Parathyroid adenoma (tissue), 2 donors: Measurements from ENCODE around the gene EHD2.
"Not testable (repeated sequence)": the region's sequence is repeated elsewhere in the genome, so short reads cannot be mapped to it uniquely, and the experiment has no call there.

Source experiments
- H2AFZ ChIP-seq: fragments of 300-600 bp; sonication (generic); one replicate; pipeline ENCODE4 v1.7.0; 2017; ENCODE audit warnings: antibody characterized with exemption, mild to moderate bottlenecking
- H3K27ac ChIP-seq: fragments of 300-600 bp; sonication (generic); one replicate; pipeline ENCODE4 v1.7.0; 2017
- H3K27me3 ChIP-seq: fragments of 300-600 bp; sonication (generic); one replicate; pipeline ENCODE4 v1.7.0; 2017; ENCODE audit warnings: low read length; ENCODE audit not compliant: control insufficient read depth, insufficient read depth
- H3K36me3 ChIP-seq: fragments of 300-600 bp; sonication (generic); one replicate; pipeline ENCODE4 v1.7.0; 2017; ENCODE audit warnings: low read length; ENCODE audit not compliant: control insufficient read depth, insufficient read depth
- H3K4me1 ChIP-seq: fragments of 300-600 bp; sonication (generic); one replicate; pipeline ENCODE4 v1.7.0; 2017; ENCODE audit warnings: control low read depth
- H3K4me2 ChIP-seq: fragments of 300-600 bp; sonication (generic); one replicate; pipeline ENCODE4 v1.7.0; 2017; ENCODE audit warnings: low read length
- H3K4me3 ChIP-seq: fragments of 300-600 bp; sonication (generic); one replicate; pipeline ENCODE4 v1.7.0; 2017; ENCODE audit warnings: low read depth, low read length
- H3K79me2 ChIP-seq: fragments of 300-600 bp; sonication (generic); one replicate; pipeline ENCODE4 v1.7.0; 2017; ENCODE audit warnings: control low read depth
- H3K9ac ChIP-seq: fragments of 300-600 bp; sonication (generic); one replicate; pipeline ENCODE4 v1.7.0; 2017; ENCODE audit warnings: mild to moderate bottlenecking
- H3K9me3 ChIP-seq: fragments of 300-600 bp; sonication (generic); one replicate; pipeline ENCODE4 v1.7.0; 2017; ENCODE audit warnings: low read length; ENCODE audit not compliant: control insufficient read depth
- TF ChIP-seq, protein P1 (sequence below): fragments of 300-600 bp; sonication (generic); IDR thresholded peaks from one replicate; pipeline ENCODE4 v1.7.0; 2017; ENCODE audit warnings: antibody characterized with exemption, mild to moderate bottlenecking
- donor health status: primary hyperparathyroidism.

The EHD2 gene

GRCh38 chr19:47766359-47766620 is 53.1 kb downstream of the EHD2 start:
- no peaks in the 10 kb centered on the region for H3K9me3 ChIP-seq
- H3K27me3 ChIP-seq: no peaks in the 10 kb centered on the region
- no peak overlapping the region for H3K4me3 ChIP-seq
- no peak overlapping the region for H3K9ac ChIP-seq
- no peaks in the 10 kb centered on the region for H3K79me2 ChIP-seq
- TF ChIP-seq, protein P1, sequence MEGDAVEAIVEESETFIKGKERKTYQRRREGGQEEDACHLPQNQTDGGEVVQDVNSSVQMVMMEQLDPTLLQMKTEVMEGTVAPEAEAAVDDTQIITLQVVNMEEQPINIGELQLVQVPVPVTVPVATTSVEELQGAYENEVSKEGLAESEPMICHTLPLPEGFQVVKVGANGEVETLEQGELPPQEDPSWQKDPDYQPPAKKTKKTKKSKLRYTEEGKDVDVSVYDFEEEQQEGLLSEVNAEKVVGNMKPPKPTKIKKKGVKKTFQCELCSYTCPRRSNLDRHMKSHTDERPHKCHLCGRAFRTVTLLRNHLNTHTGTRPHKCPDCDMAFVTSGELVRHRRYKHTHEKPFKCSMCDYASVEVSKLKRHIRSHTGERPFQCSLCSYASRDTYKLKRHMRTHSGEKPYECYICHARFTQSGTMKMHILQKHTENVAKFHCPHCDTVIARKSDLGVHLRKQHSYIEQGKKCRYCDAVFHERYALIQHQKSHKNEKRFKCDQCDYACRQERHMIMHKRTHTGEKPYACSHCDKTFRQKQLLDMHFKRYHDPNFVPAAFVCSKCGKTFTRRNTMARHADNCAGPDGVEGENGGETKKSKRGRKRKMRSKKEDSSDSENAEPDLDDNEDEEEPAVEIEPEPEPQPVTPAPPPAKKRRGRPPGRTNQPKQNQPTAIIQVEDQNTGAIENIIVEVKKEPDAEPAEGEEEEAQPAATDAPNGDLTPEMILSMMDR: no peak
- no peak overlapping the region for H2AFZ ChIP-seq
- no peaks in the 10 kb centered on the region for H3K4me1 ChIP-seq
- no peak overlapping the region for H3K27ac ChIP-seq
- H3K4me2 ChIP-seq: no peak overlapping the region
- H3K36me3 ChIP-seq: no peaks in the 10 kb centered on the region

DNA sequence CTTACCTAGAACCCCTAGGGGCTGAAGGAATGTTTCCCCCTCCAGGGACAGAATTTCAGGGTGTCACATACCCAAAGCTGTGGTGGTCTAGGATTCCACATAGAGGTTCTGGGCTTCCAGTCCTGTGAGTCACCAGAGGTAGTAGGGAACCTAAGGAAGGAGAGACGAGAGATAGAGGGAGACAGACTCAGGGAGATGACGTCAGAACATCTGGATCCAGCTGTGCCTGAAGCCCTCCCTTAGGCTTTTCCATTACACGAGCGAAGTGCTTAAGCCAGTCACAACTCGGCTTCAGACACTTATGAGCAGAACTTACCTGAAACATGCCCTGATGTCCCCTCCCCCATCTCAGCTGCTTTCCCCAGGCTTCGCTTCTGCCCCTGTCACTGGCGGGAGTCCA is 53.4 kb downstream of the EHD2 start:
- no peaks in the 10 kb centered on the region for H3K9me3 ChIP-seq
- H3K79me2 ChIP-seq: no peaks in the 10 kb centered on the region
- H3K9ac ChIP-seq: no peak overlapping the region
- H3K27me3 ChIP-seq: no peaks in the 10 kb centered on the region
- no peak overlapping the region for H3K27ac ChIP-seq
- TF ChIP-seq, protein P1: no peak
- H3K4me1 ChIP-seq: no peaks in the 10 kb centered on the region
- H3K4me3 ChIP-seq: no peak overlapping the region
- H2AFZ ChIP-seq: no peak overlapping the region
- no peaks in the 10 kb centered on the region for H3K36me3 ChIP-seq
- H3K4me2 ChIP-seq: no peak overlapping the region

GRCh38 chr19:47767349-47767748 is 54.1 kb downstream of the EHD2 start:
- TF ChIP-seq, protein P1: no peak
- no peaks in the 10 kb centered on the region for H3K4me1 ChIP-seq
- H3K27me3 ChIP-seq: no peaks in the 10 kb centered on the region

DNA sequence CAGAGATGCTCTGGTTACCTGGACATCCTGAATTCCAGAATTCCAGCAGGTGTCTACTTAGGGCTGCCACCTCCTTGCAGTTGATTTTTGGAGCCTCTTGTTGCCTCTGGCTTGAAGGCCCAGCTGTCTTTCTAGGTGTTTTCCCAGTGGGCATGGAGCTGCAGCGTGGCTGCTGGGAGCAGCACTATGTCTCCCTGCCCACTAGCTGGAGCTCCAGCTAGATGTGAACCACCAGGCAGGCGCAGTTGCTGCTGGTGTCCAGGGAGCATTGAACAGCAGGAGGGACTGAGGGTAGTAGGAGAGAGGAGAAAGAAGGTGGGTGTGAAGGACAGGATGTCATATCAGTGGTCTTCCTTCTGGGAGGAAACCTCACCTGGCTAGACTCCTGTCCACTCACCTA is 55.4 kb downstream of the EHD2 start:
- TF ChIP-seq, protein P1: no peak
- no peak overlapping the region for H2AFZ ChIP-seq
- no peaks in the 10 kb centered on the region for H3K27me3 ChIP-seq
- H3K79me2 ChIP-seq: no peaks in the 10 kb centered on the region
- H3K9ac ChIP-seq: no peak overlapping the region
- no peak overlapping the region for H3K4me3 ChIP-seq
- no peaks in the 10 kb centered on the region for H3K9me3 ChIP-seq
- no peaks in the 10 kb centered on the region for H3K36me3 ChIP-seq
- no peak overlapping the region for H3K27ac ChIP-seq
- H3K4me1 ChIP-seq: no peaks in the 10 kb centered on the region
- no peak overlapping the region for H3K4me2 ChIP-seq

More at GRCh38 chr19:47767349-47767748, 54.1 kb downstream of the EHD2 start:
- Histone ChIP-seq H3K4me2 (no peak overlapping the region), H3K4me3 (no peak overlapping the region), H3K9me3 (no peaks in the 10 kb centered on the region), H3K79me2 (no peaks in the 10 kb centered on the region), H3K36me3 (no peaks in the 10 kb centered on the region), H3K27ac (no peak overlapping the region), H3K9ac (no peak overlapping the region), H2AFZ (no peak overlapping the region)

- Histone ChIP-seq H3K27ac (no peak overlapping the region), H3K4me2 (no peak overlapping the region), H3K79me2 (no peaks in the 10 kb centered on the region), H3K36me3 (no peaks in the 10 kb centered on the region), H3K4me1 (no peaks in the 10 kb centered on the region), H3K9me3 (no peaks in the 10 kb centered on the region), H3K4me3 (no peak overlapping the region), H2AFZ (no peak overlapping the region), H3K27me3 (no peaks in the 10 kb centered on the region), H3K9ac (no peak overlapping the region)
- TF ChIP-seq, protein P1: no peak
Measured at GRCh38 chr19:47769534-47769933, 56.3 kb downstream of the EHD2 start.

DNA sequence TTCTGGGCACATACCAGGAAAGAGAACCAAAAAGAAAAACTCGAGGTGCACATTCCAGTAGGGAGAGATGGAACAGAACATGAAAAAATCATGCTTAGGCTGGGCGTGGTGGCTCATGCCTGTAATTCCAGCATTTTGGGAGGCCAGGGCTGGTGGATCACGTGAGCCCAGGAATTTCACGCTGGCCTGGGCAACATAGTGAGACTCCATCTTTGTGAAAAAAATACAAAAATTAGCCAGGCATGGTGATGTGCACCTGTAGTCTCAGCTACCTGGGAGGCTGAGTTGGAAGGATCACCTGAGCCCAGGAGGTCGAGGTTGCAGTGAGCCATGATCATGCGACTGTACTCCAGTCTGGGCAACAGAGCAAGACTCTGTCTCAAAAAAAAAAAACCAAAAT is 58.1 kb downstream of the EHD2 start:
- not testable (repeated sequence) for H3K4me3 ChIP-seq, H3K36me3 ChIP-seq, H3K27ac ChIP-seq, H3K4me2 ChIP-seq, H3K9me3 ChIP-seq, H3K9ac ChIP-seq, H2AFZ ChIP-seq, H3K27me3 ChIP-seq, H3K4me1 ChIP-seq, H3K79me2 ChIP-seq
